GM19193 (cell line): ENCODE data around the gene KCNJ10.

Experiments
- POLR2A ChIP-seq: IDR thresholded peaks from 4 replicates; pipeline ENCODE4 v1.6.1; 2011; ENCODE audit not compliant: insufficient read depth, insufficient read length; ENCODE audit errors: extremely low read depth

The KCNJ10 gene

GRCh38 chr1:159986093-159986492, 83.9 kb downstream of the KCNJ10 start:
- no peak for TF ChIP-seq POLR2A

DNA sequence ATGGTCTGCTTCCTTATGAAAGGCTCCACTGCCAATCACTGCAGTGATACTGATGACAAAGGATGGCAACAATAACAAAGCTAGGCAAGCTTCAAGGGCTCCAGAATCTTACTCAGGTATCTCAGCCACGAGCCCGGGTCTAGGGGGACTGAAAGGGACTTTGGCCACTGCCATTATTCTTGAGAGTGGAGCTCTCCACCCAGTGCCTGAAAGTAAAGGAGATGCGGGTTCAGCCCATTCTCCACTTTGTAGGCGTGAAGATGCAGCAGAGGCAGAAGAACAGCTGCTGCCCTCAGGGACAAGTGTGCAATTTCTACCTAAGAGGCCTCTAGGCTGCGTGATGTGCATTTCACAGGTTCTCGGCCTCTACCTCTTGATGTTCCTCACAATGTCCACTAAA, 84.5 kb downstream of the KCNJ10 start:
- no peak for TF ChIP-seq POLR2A

- TF ChIP-seq POLR2A = no peak
Measured at GRCh38 chr1:159983681-159984080, 86.3 kb downstream of the KCNJ10 start.

- no peak for TF ChIP-seq POLR2A
Measured at GRCh38 chr1:159982280-159982679, 87.7 kb downstream of the KCNJ10 start.

- TF ChIP-seq POLR2A = no peak
Measured at GRCh38 chr1:159981351-159982055, 88.5 kb downstream of the KCNJ10 start.

GRCh38 chr1:159980786-159981185, 89.2 kb downstream of the KCNJ10 start:
- no peak for TF ChIP-seq POLR2A

DNA sequence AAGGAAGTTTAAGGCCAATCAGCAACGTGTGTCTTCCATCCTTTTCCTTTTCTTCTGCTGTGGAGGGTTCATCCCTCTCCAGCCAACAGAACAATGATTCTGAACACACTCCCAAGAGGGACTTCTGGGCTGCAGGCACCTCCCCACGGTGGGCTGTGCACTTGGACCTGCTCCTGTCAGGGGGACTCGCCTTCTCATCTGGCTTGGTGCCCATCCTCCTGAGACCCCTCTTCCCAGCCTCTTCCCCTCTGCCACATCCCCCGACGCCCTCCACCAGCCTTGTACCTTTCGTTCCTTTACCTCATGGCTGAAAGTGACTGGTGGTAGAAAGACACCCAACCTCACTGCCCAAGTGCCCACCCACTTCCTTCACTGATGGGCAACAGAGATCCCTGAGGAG, 89.9 kb downstream of the KCNJ10 start:
- no peak for TF ChIP-seq POLR2A

- no peak for TF ChIP-seq POLR2A
Measured at GRCh38 chr1:159979257-159979656, 90.7 kb downstream of the KCNJ10 start.

- no peak for TF ChIP-seq POLR2A
Measured at GRCh38 chr1:159978107-159978398, 91.9 kb downstream of the KCNJ10 start.

GRCh38 chr1:159977364-159978106, 92.4 kb downstream of the KCNJ10 start:
- TF ChIP-seq POLR2A = no peak

DNA sequence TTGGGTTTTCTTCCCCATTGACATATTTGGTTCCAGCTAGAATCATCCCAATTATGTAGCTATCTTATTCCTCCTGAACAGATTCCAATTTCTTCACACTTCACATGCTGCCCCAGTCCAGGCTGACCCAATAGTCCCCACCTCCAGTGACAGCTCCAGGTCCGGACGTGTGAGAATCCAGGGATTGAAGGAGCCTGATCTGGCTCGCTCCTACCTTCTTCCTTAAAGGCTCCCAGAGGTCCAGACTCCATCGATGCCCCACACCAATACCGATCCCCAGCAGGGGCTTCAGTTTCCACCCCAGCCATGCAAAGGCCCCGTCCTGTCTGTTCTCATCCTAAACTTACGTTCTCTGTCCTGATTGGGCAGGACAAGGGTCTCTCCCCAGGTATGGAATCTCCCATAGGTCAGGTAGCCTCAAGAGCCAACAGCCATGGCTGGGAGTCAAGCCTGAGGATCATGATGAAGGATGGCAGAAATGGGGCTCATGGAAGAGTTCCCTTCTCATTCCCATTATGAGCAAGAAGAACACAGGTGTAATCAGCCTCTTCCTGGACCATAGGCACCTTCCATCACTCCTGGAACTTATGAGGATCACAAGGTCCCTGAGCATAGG, 95.5 kb downstream of the KCNJ10 start:
- no peak for TF ChIP-seq POLR2A

GRCh38 chr1:159973350-159973940, 96.5 kb downstream of the KCNJ10 start:
- TF ChIP-seq POLR2A = no peak

- TF ChIP-seq POLR2A = no peak
Measured at GRCh38 chr1:159972443-159973205, 97.3 kb downstream of the KCNJ10 start.

DNA sequence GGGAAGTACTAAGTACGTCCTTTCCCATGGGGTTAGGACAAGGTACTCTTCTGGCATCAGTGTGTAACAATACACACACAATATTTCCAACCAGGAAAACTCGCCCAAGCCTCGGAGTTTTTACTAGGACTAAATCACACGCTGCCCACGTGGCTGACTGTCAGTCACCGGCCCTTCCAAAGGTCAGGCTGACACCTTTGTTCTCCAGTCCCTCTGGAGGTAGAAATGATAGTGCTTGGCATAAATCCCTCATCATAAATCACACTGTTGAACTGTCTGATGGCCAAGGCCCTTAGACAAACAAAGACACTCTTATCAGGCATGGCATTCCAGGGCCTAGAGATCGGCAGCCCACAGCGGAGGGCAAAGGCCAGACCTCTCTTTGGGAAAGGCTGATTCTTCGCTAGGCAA, 99.0 kb downstream of the KCNJ10 start:
- TF ChIP-seq POLR2A = no peak

DNA sequence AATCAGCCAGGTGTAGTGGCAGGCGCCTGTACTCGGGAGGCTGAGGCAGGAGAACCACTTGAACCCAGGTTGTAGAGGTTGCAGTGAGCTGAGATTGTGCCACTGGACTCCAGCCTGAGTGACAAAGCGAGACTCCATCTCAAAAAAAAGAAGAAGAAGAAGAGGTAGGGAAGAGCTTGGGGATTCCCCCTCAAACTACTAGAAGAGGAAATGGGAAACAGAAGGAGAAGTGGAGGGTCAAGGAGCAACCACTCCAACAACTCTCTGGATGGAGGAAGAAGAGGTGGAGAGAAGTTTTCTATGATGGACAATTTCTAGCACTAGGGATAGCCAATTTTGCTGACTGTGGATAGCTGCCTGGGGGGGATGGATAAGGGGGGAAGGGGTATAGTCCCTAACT, 101.1 kb downstream of the KCNJ10 start:
- no peak for TF ChIP-seq POLR2A
